Stimulated activated naive B cell treated with anti-CD40 and anti-IgM and Interleukin-4, amounts not matched to agents 10 μg/mL and 1 μg/mL and 100 μg/mL, for 72 hours (primary cell): ENCODE data around the gene CREB3L1.

ENCODE experiments used
- ATAC-seq, 2 donors: fragments of 150-1000 bp; cut with Tn5 transposase; replicated peaks; 2 replicates each; pipeline ENCODE4 v1.10.0; 2021; ENCODE audit warnings: moderate library complexity in 1 of 2
- DNase-seq: peaks from one replicate; pipeline ENCODE4 v3.0.0; 2021
- H3K27ac Mint-ChIP-seq: one replicate; pipeline ENCODE4 v1.8.0; 2022; ENCODE audit warnings: mild to moderate bottlenecking, mixed read lengths
- H3K27me3 Mint-ChIP-seq, 2 donors: one replicate each; pipeline ENCODE4 v1.8.0; 2022; ENCODE audit warnings: mixed read lengths in 2 of 2
- H3K36me3 Mint-ChIP-seq, 2 donors: one replicate each; pipeline ENCODE4 v1.8.0; 2022; ENCODE audit warnings: mixed read lengths in 2 of 2, mild to moderate bottlenecking in 1 of 2
- H3K4me1 Mint-ChIP-seq, 2 donors: one replicate each; pipeline ENCODE4 v1.8.0; 2022; ENCODE audit warnings: mixed read lengths in 2 of 2, mild to moderate bottlenecking in 1 of 2
- H3K4me3 Mint-ChIP-seq, 2 donors: one replicate each; pipeline ENCODE4 v1.8.0; 2022; ENCODE audit warnings: mild to moderate bottlenecking in 2 of 2, mixed read lengths in 2 of 2, moderate library complexity in 1 of 2
- H3K9me3 Mint-ChIP-seq, 2 donors: one replicate each; pipeline ENCODE4 v1.8.0; 2022; ENCODE audit warnings: mixed read lengths in 2 of 2, mild to moderate bottlenecking in 1 of 2

CREB3L1 gene

DNA sequence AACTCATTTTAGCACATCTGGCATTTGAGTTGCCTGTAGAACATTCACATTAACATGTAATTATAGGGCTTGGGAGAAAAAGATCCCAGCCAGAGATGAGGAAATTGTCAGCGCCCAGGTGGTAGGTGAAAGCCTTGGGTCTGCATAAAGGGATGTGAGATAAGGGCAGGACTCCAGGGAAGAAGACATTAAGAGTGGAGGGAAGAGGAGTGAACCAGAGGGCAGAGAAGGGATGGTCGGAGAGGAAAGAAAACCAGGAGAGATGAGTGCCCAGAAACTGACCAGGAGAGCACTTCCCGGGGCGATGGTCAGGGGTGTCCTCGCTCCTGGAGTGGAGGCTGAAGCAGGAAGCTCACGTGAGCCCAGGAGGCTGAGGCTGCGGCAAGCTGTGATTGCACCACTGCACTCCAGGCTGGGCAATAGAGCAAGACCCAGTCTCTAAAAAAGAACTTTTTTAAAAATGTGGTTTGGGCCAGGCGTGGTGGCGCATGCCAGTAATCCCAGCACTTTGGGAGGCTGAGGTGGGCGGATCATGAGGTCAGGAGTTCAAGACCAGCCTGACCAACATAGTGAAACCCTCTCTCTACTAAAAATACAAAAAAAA is 49.5 kb downstream of the CREB3L1 start:
- Mint-ChIP-seq H3K27me3 (peaks cover 54 to 55% of the 10 kb centered on the region in 2 donors), H3K4me3 (no peak overlapping the region), H3K36me3 (no peaks in the 10 kb centered on the region), H3K9me3 (no peaks in the 10 kb centered on the region), H3K4me1 (peaks cover 10 to 11% of the 10 kb centered on the region in 2 donors), H3K27ac (no peak overlapping the region)
- DNase-seq (no peak), ATAC-seq (no peak)

DNA sequence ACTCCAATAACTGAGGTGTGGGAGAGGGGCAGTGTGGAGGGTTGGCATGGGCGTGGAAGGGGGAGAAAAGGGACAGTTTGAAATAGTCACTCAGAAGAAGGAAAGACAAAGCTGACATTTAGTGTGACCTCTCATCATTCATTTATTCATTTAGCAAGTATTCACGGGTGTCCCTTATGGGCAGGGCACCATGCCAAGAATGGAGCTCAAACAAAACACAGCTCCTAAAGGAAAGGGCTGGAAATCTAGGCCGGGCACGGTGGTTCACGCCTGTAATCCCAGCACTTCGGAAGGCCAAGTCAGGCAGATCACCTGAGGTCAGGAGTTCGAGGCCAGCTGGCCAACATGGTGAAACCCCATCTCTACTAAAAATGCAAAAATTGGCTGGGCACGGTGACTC is 50.4 kb downstream of the CREB3L1 start:
- Mint-ChIP-seq H3K4me1 (peaks cover 13 to 17% of the 10 kb centered on the region in 2 donors), H3K9me3 (no peaks in the 10 kb centered on the region), H3K27ac (no peak overlapping the region), H3K27me3 (peaks cover 58 to 61% of the 10 kb centered on the region in 2 donors), H3K4me3 (no peak overlapping the region), H3K36me3 (no peaks in the 10 kb centered on the region)
- ATAC-seq: no peak
- DNase-seq: no peak

- no peak for DNase-seq
Observed at GRCh38 chr11:46330154-46330553, 52.7 kb downstream of the CREB3L1 start.

GRCh38 chr11:46330563-46331281 is 53.3 kb downstream of the CREB3L1 start:
- ATAC-seq: no peak
- DNase-seq: no peak
- peaks cover 15 to 29% of the 10 kb centered on the region in 2 donors for H3K4me1 Mint-ChIP-seq
- H3K9me3 Mint-ChIP-seq: no peaks in the 10 kb centered on the region
- H3K4me3 Mint-ChIP-seq: no peak overlapping the region
- no peak overlapping the region for H3K27ac Mint-ChIP-seq
- peaks cover 78 to 82% of the 10 kb centered on the region in 2 donors for H3K27me3 Mint-ChIP-seq
- no peaks in the 10 kb centered on the region for H3K36me3 Mint-ChIP-seq

More at GRCh38 chr11:46330154-46330553, 52.7 kb downstream of the CREB3L1 start:
- peaks cover 77 to 82% of the 10 kb centered on the region in 2 donors for H3K27me3 Mint-ChIP-seq
- H3K9me3 Mint-ChIP-seq: no peaks in the 10 kb centered on the region
- no peaks in the 10 kb centered on the region for H3K36me3 Mint-ChIP-seq
- no peak for ATAC-seq
- H3K4me1 Mint-ChIP-seq: peaks cover 15 to 29% of the 10 kb centered on the region in 2 donors
- no peak overlapping the region for H3K4me3 Mint-ChIP-seq
- H3K27ac Mint-ChIP-seq: no peak overlapping the region

DNA sequence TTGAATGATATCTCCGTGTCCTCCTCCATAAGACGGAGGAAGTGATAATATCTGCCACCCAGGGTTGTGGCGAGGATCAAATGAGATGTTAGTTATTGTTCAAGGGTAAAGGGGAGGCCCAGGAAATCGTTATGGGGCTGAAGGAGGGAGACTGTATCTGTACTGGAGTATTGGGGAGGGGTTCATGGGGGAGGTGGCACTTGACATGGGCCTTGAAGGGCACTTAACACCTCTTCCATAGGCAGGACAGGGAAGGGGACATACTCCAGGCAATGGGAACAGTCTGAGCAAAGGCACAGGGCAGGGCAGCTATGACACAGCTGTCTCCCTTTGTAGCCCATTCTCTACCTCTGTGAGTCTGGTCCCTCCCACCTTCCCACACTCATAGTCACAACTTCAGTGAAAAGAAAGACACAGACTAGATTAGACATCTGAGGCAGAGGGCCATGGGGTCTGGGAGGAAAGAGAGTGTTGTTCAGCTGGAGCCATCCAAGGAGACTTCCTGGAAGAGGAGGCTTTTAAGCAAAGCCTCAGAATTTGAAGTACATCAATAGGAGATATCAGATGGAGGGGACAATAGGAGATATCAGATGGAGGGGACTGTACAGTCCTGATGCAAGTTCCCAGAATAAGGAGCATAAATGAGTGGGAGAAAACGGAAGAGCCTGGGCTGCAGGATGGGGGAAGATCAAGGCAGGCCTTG is 54.0 kb downstream of the CREB3L1 start:
- Mint-ChIP-seq H3K9me3 (no peaks in the 10 kb centered on the region), H3K36me3 (no peaks in the 10 kb centered on the region), H3K4me1 (peaks cover 14 to 29% of the 10 kb centered on the region in 2 donors), H3K27ac (no peak overlapping the region), H3K4me3 (peak overlapping the region in 1 of 2 donors; percentile 1), H3K27me3 (peaks cover 78 to 83% of the 10 kb centered on the region in 2 donors)
- no peak for DNase-seq
- ATAC-seq: no peak

- Mint-ChIP-seq H3K36me3 (no peaks in the 10 kb centered on the region), H3K4me1 (peaks cover 14 to 29% of the 10 kb centered on the region in 2 donors), H3K27me3 (peaks cover 77 to 84% of the 10 kb centered on the region in 2 donors), H3K9me3 (no peaks in the 10 kb centered on the region), H3K4me3 (peak overlapping the region; percentile 74 to 79), H3K27ac (no peak overlapping the region)
- DNase-seq (no peak), ATAC-seq (peak in 1 of 2 donors; percentile 3)
Observed at GRCh38 chr11:46332093-46332567, 54.7 kb downstream of the CREB3L1 start.

GRCh38 chr11:46332568-46333393 is 55.3 kb downstream of the CREB3L1 start:
- Mint-ChIP-seq H3K4me3 (peak overlapping the region; percentile 74 to 79), H3K4me1 (peaks cover 11 to 29% of the 10 kb centered on the region in 2 donors), H3K27ac (no peak overlapping the region), H3K36me3 (no peaks in the 10 kb centered on the region), H3K9me3 (no peaks in the 10 kb centered on the region), H3K27me3 (peaks cover 77 to 86% of the 10 kb centered on the region in 2 donors)
- peak; percentile 51 to 53 for ATAC-seq
- no peak for DNase-seq

GRCh38 chr11:46333394-46333947 is 56.0 kb downstream of the CREB3L1 start:
- Mint-ChIP-seq H3K36me3 (no peaks in the 10 kb centered on the region), H3K4me3 (peak overlapping the region; percentile 68 to 79), H3K27ac (no peak overlapping the region), H3K4me1 (peaks cover 11 to 29% of the 10 kb centered on the region in 2 donors), H3K9me3 (no peaks in the 10 kb centered on the region), H3K27me3 (peaks cover 78 to 89% of the 10 kb centered on the region in 2 donors)
- peak; percentile 8 to 41 for ATAC-seq
- no peak for DNase-seq

DNA sequence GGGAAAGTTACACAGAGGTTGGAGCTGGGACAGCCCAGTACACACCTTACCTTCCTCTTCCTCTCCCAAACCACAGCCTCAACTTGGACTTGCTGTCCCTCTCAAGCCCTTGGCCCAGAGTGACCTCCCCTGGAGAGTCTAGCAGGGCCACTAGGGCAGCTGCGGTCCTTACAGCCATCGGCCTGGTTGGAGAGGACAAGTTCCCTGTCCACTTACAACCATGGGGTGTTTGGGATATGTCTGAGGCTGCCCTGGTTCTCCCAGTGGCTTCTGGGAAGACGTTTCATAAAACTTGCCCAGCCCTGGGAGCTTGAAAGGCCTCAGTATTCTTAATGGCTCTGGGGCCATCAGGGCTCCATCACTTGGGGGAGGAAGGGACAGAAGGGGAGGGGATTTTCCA is 56.7 kb downstream of the CREB3L1 start:
- Mint-ChIP-seq H3K27me3 (peaks cover 82 to 91% of the 10 kb centered on the region in 2 donors), H3K9me3 (no peaks in the 10 kb centered on the region), H3K36me3 (no peaks in the 10 kb centered on the region), H3K4me1 (peaks cover 14 to 34% of the 10 kb centered on the region in 2 donors), H3K4me3 (no peak overlapping the region), H3K27ac (no peak overlapping the region)
- DNase-seq (no peak), ATAC-seq (no peak)

DNA sequence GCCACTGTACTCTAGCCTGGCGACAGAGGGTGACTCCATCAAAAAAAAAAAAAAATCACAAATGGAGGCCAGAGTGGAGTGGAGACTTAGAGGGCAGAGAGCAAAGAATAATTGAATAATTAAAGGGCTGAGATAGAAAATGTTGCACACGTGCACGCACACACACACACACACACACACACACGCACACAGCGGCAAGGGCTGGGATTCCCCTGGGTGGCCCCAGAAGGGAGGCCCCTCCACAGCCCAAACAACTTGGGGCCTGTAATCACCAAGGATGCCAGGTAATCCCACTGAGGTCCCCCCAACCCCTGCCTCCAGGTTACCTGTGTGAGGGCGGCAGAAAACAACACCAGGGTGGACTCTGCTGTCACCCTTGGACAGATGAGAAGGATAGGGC is 57.8 kb downstream of the CREB3L1 start:
- H3K27ac Mint-ChIP-seq: no peak overlapping the region
- peaks cover 13 to 32% of the 10 kb centered on the region in 2 donors for H3K4me1 Mint-ChIP-seq
- H3K4me3 Mint-ChIP-seq: no peak overlapping the region

GRCh38 chr11:46335890-46336562 is 58.6 kb downstream of the CREB3L1 start:
- Mint-ChIP-seq H3K27ac (no peak overlapping the region), H3K4me1 (peaks cover 11 to 24% of the 10 kb centered on the region in 2 donors), H3K36me3 (no peaks in the 10 kb centered on the region), H3K27me3 (peaks cover 64 to 73% of the 10 kb centered on the region in 2 donors), H3K4me3 (no peak overlapping the region), H3K9me3 (no peaks in the 10 kb centered on the region)
- ATAC-seq (no peak), DNase-seq (no peak)

More for the DNA sequence above, 57.8 kb downstream of the CREB3L1 start:
- Mint-ChIP-seq H3K36me3 (no peaks in the 10 kb centered on the region), H3K9me3 (no peaks in the 10 kb centered on the region), H3K27me3 (peaks cover 71 to 81% of the 10 kb centered on the region in 2 donors)
- DNase-seq: no peak
- ATAC-seq: no peak

DNA sequence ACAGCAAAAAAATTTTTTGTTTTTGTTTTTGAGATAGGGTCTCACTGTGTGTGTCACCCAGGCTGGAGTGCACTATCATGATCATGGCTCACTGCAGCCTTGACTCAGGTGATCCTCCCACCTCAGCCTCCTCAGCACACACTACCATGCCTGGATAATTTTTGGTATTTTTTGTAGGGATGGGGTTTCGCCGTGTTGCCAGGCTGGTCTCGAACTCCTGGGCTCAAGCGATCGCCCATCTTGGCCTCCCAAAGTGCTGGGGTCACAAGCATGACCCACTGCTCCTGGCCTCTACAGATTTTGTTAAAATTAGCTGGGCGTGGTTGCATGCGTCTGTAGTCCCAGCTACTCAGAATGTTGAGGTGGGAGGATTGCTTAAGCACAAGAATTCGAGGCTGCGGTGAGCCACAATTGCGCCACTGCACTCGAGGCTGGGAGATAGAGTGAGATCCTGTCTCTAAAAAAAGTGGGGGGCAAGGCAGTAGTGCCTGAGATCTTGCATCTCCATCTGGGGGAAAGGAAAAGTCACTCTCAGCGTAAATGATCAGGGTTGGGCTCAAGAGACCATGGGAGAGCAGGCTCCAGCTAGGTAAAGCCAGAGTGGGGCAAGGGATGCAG is 59.2 kb downstream of the CREB3L1 start:
- H3K4me3 Mint-ChIP-seq: no peak overlapping the region
- no peaks in the 10 kb centered on the region for H3K36me3 Mint-ChIP-seq
- ATAC-seq (no peak), DNase-seq (no peak)
- H3K27me3 Mint-ChIP-seq: peaks cover 64 to 67% of the 10 kb centered on the region in 2 donors
- no peak overlapping the region for H3K27ac Mint-ChIP-seq
- H3K9me3 Mint-ChIP-seq: no peaks in the 10 kb centered on the region
- H3K4me1 Mint-ChIP-seq: peaks cover 8 to 23% of the 10 kb centered on the region in 2 donors
